Right lobe of liver (tissue), 4 donors: Measurements from ENCODE around the gene RARRES2.

Experiments used
- POLR2A ChIP-seq: fragments of 450-650 bp; IDR thresholded peaks from one replicate; pipeline ENCODE4 v1.6.1; 2017; ENCODE audit warnings: antibody characterized with exemption, mild to moderate bottlenecking
- TF ChIP-seq, protein P1 (sequence below), 4 donors: fragments of 200-600 bp in 3 of 4; fragments of 450-650 bp in 1 of 4; IDR thresholded peaks; one replicate each; pipeline versions ENCODE4 v1.5.1 to v1.8.0; 2016 to 2022; ENCODE audit warnings: antibody characterized with exemption in 4 of 4, mild to moderate bottlenecking in 2 of 4
- donor health status: DM: no; HTN: no; CAD: no.
- donor health status: DM: no; HTN: no; CAD: no.
- donor health status: DM: no; HTN: yes; CAD: no.

DNA sequence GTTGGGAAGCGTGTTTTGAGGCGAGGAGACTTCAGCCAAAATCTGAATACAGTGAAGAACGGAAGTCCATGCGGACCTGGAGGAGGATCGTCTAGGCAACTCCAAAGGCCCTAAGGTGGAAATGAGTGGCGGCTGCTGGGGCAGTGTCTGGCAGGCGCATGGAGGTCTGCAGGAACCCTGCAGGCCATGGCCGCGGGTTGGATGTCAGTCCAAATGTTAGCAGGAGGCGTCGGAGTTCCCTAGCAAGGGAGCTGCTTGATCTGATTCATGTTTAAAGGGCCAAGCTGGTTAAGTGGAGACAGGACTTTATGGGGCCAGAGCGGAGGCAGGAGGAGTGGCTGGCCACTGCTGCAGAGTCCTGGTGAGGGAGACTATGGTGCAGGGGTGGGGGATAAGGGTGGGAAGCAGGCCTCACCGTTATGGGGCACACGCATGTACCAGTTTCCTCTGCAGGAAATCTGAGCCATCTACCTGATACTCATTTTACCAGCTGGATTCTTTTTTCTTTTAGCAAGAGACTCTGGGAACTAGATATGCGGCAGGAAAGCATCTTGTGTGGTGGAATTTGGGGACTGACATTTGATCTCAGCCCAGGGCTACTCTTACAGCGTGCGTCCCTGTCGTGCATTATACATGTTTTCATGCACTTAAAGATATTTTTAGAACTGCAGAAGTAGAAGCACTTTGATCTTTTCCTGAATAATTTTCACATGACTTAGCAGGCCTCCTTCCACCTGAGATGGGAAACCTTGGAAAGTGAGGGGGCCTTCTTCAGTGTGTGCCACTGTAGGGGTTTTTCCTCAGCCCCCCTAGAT lies 20.6 kb upstream of the RARRES2 start:
- TF ChIP-seq, protein P1, sequence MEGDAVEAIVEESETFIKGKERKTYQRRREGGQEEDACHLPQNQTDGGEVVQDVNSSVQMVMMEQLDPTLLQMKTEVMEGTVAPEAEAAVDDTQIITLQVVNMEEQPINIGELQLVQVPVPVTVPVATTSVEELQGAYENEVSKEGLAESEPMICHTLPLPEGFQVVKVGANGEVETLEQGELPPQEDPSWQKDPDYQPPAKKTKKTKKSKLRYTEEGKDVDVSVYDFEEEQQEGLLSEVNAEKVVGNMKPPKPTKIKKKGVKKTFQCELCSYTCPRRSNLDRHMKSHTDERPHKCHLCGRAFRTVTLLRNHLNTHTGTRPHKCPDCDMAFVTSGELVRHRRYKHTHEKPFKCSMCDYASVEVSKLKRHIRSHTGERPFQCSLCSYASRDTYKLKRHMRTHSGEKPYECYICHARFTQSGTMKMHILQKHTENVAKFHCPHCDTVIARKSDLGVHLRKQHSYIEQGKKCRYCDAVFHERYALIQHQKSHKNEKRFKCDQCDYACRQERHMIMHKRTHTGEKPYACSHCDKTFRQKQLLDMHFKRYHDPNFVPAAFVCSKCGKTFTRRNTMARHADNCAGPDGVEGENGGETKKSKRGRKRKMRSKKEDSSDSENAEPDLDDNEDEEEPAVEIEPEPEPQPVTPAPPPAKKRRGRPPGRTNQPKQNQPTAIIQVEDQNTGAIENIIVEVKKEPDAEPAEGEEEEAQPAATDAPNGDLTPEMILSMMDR (IDR thresholded peaks at IDR 0.05) = no peak
- no peak for TF ChIP-seq POLR2A
